Lower lobe of right lung (tissue), 2 donors: ENCODE results near the gene ZNF385B. TPM values are rescaled to one million over a fixed set of nuclear protein-coding genes. Genes with fewer than 3 reads are reported as not detected.

Experiments used
- ATAC-seq, 2 donors: fragments of 200-7000 bp; cut with Tn5 transposase; one replicate each; pipeline ENCODE4 v1.9.1; 2020 to 2022; ENCODE audit warnings: mild to moderate bottlenecking in 2 of 2, moderate library complexity in 2 of 2
- DNase-seq: peaks from one replicate; pipeline ENCODE4 v3.0.0-alpha.2; 2020
- H3K27ac ChIP-seq: fragments of 200-600 bp; one replicate; pipeline ENCODE4 v1.8.0; 2022
- H3K27me3 ChIP-seq: fragments of 200-600 bp; one replicate; pipeline ENCODE4 v1.8.0; 2022; ENCODE audit warnings: low read depth
- H3K36me3 ChIP-seq: fragments of 200-600 bp; one replicate; pipeline ENCODE4 v1.8.0; 2022; ENCODE audit warnings: mild to moderate bottlenecking
- H3K4me1 ChIP-seq: fragments of 200-600 bp; one replicate; pipeline ENCODE4 v1.8.0; 2022
- H3K4me3 ChIP-seq: fragments of 200-600 bp; one replicate; pipeline ENCODE4 v1.8.0; 2022; ENCODE audit warnings: mild to moderate bottlenecking
- H3K9me3 ChIP-seq: fragments of 200-600 bp; one replicate; pipeline ENCODE4 v1.8.0; 2022
- intact Hi-C: fragments of 100-400 bp; cut with DNase I; formaldehyde crosslinking; loops from one replicate; pipeline ENCODE4 v1.11.0; 2022
- total RNA-seq: library from RNA; stranded (reverse); fragmentation: NEBNext Ultra II Directional; extraction: Animal tissue kit (Norgen Biotek cat#: 25700); gene quantifications from one replicate; pipeline ENCODE4 v1.2.1, GENCODE V29; 2021
- TF ChIP-seq, protein P1 (sequence below): fragments of 200-600 bp; IDR thresholded peaks from one replicate; pipeline ENCODE4 v1.8.0; 2022; ENCODE audit warnings: antibody characterized with exemption, mild to moderate bottlenecking
- donor health status: DM: no; HTN: yes; CAD: no; lungs with severe emphysema.

ZNF385B gene
- total RNA-seq, 1 donor from 2014 or later = 63.2 TPM

DNA sequence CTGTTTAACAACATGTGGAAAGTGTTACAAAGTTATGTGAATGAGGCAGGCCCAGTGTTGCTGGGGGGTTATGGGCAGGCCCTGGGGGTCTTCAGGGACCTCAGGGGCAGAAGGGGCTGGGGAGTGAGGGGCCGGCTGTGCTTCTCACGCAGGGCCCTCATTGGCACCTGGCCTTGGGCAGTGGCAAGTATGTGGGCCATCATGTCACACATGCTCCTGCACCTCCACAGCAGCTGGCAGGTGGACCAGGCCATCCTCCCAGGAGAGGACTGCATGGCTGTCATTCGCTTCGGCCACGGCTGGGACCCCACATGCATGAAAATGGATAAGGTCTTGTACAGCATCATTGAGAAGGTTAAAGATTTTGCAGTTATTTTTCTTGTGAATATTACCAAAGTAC is 47.4 kb downstream of the ZNF385B start:
- DNase-seq = no peak

DNA sequence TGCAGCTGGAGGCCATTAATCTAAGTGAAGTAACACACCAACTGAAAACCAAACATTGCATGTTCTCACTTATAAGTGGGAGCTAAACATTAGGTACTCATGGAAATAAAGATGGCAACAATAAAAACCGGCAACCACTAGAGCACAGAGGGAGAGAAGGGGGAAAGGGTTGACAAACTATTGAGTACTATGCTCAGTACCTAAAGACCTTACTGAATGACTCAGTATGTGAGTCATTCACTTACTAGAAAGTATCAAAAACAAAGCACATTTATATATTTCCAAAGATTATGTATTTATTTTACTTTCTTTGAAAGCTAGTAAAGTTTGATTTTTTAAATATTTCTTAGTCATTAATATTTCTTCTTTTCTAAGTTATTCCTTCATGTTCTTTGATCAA is 48.9 kb downstream of the ZNF385B start:
- TF ChIP-seq, protein P1, sequence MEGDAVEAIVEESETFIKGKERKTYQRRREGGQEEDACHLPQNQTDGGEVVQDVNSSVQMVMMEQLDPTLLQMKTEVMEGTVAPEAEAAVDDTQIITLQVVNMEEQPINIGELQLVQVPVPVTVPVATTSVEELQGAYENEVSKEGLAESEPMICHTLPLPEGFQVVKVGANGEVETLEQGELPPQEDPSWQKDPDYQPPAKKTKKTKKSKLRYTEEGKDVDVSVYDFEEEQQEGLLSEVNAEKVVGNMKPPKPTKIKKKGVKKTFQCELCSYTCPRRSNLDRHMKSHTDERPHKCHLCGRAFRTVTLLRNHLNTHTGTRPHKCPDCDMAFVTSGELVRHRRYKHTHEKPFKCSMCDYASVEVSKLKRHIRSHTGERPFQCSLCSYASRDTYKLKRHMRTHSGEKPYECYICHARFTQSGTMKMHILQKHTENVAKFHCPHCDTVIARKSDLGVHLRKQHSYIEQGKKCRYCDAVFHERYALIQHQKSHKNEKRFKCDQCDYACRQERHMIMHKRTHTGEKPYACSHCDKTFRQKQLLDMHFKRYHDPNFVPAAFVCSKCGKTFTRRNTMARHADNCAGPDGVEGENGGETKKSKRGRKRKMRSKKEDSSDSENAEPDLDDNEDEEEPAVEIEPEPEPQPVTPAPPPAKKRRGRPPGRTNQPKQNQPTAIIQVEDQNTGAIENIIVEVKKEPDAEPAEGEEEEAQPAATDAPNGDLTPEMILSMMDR = no peak
- no peak for ATAC-seq
- no peak for DNase-seq
- Histone ChIP-seq H3K36me3 (no peaks in the 10 kb centered on the region), H3K9me3 (no peaks in the 10 kb centered on the region), H3K4me3 (no peak overlapping the region), H3K27ac (no peak overlapping the region), H3K27me3 (no peaks in the 10 kb centered on the region), H3K4me1 (no peaks in the 10 kb centered on the region)
- intact Hi-C loops = no loop called here

More for the DNA sequence above, 47.4 kb downstream of the ZNF385B start:
- no peak overlapping the region for H3K4me3 ChIP-seq
- no peaks in the 10 kb centered on the region for H3K9me3 ChIP-seq
- H3K36me3 ChIP-seq = no peaks in the 10 kb centered on the region
- intact Hi-C loops = no loop called here
- no peak overlapping the region for H3K27ac ChIP-seq
- H3K4me1 ChIP-seq = no peaks in the 10 kb centered on the region
- no peak for ATAC-seq
- TF ChIP-seq, protein P1 = no peak
- no peaks in the 10 kb centered on the region for H3K27me3 ChIP-seq

DNA sequence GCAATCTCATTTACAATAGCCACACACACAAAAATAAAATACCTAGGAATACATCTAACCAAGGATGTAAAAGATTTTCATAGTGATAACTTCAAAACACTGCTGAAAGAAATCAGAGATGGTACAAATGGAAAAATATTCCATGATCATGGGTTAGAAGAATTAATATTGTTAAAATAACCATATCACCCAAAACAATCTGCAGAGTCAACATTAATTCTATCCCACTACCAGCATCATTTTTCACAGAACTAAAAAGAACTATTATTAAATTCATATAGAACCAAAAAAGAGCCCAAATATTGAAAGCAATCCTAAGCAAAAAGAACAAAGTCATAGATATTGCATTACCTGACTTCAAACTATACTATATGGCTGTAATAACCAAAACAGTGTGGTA is 50.4 kb downstream of the ZNF385B start:
- Histone ChIP-seq H3K27me3 (no peaks in the 10 kb centered on the region), H3K36me3 (no peaks in the 10 kb centered on the region), H3K4me1 (no peaks in the 10 kb centered on the region), H3K4me3 (no peak overlapping the region), H3K9me3 (no peaks in the 10 kb centered on the region), H3K27ac (no peak overlapping the region)
- no peak for ATAC-seq
- intact Hi-C loops = no loop called here
- no peak for DNase-seq
- TF ChIP-seq, protein P1 = no peak

DNA sequence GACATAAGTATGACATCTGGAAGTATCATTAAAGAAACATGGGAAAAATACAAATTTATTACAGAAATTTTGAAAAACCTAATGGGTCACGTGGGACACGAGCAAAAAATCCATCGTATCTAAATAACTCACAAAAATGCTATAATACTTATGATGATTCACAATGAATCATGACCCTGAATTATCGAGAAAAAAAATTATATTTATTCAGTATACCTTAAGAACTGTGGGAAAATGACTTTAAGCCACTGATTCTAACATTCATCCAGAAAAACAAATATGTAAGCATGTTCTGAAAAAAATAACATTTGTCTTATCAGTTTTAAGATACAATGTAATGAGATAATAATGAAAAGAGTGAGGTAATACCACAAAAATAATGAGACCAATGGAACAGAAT is 51.8 kb downstream of the ZNF385B start:
- Histone ChIP-seq H3K27ac (no peak overlapping the region), H3K27me3 (no peaks in the 10 kb centered on the region), H3K4me1 (no peaks in the 10 kb centered on the region), H3K4me3 (no peak overlapping the region), H3K9me3 (no peaks in the 10 kb centered on the region), H3K36me3 (no peaks in the 10 kb centered on the region)
- intact Hi-C loops = no loop called here
- ATAC-seq (no peak), DNase-seq (no peak)
- TF ChIP-seq, protein P1 = no peak

DNA sequence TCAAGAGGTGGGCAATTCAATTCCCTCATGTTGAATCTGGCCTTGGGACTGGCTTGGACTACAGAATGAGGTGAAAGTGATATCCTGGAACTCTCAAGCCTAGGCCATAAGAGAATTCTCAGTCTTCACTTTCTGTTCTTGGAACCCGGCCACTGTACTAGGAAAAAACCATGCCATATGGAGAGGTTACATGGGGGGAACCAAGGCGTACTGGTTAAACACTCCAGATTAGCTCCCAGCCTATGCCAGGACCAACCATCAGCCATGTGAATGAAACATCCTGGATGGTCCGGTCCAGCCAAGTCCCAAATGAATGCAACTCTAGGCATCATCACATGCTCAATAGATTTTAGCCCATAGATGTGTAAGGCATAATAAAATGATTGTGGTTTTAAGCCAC is 56.4 kb downstream of the ZNF385B start:
- H3K27ac ChIP-seq = no peak overlapping the region
- DNase-seq (no peak), ATAC-seq (no peak)
- H3K27me3 ChIP-seq = no peaks in the 10 kb centered on the region
- no peaks in the 10 kb centered on the region for H3K4me1 ChIP-seq
- H3K36me3 ChIP-seq = no peaks in the 10 kb centered on the region
- TF ChIP-seq, protein P1 = no peak
- intact Hi-C loops = no loop called here
- H3K9me3 ChIP-seq = no peaks in the 10 kb centered on the region
- no peak overlapping the region for H3K4me3 ChIP-seq

DNA sequence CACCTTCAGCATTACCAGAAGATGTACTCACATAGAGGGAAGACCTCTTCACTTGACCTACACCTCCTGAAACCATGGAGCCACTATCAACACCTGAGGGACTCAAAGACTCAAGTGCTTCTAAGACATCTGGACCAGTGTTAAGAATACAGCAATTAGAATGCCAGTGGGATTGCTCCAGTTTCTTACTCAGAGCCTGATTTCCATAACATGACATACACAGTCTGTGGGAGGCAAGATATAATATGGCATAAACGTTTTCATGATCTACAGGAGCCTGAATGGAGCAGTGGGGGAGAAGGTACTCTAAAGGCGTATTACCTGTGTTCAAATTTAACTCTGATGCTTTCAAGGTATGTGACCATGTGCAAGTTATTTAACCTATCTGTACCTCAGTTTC is 57.2 kb downstream of the ZNF385B start:
- no peaks in the 10 kb centered on the region for H3K27me3 ChIP-seq
- TF ChIP-seq, protein P1 = no peak
- H3K27ac ChIP-seq = no peak overlapping the region
- intact Hi-C loops = no loop called here
- H3K9me3 ChIP-seq = no peaks in the 10 kb centered on the region
- no peaks in the 10 kb centered on the region for H3K4me1 ChIP-seq
- peak in 1 of 2 donors; percentile 27 for ATAC-seq
- H3K36me3 ChIP-seq = no peaks in the 10 kb centered on the region
- no peak for DNase-seq
- H3K4me3 ChIP-seq = no peak overlapping the region
